GM19452 (cell line): ENCODE data around the gene ADAMTSL1.
"Not testable (repeated sequence)": the region's sequence is repeated elsewhere in the genome, so short reads cannot be mapped to it uniquely, and the experiment has no call there.

Source experiments
- ATAC-seq: cut with Tn5 transposase; IDR thresholded peaks from one replicate; pipeline ENCODE4 v1.9.1; 2021; ENCODE audit not compliant: unreplicated experiment

ADAMTSL1 gene

DNA sequence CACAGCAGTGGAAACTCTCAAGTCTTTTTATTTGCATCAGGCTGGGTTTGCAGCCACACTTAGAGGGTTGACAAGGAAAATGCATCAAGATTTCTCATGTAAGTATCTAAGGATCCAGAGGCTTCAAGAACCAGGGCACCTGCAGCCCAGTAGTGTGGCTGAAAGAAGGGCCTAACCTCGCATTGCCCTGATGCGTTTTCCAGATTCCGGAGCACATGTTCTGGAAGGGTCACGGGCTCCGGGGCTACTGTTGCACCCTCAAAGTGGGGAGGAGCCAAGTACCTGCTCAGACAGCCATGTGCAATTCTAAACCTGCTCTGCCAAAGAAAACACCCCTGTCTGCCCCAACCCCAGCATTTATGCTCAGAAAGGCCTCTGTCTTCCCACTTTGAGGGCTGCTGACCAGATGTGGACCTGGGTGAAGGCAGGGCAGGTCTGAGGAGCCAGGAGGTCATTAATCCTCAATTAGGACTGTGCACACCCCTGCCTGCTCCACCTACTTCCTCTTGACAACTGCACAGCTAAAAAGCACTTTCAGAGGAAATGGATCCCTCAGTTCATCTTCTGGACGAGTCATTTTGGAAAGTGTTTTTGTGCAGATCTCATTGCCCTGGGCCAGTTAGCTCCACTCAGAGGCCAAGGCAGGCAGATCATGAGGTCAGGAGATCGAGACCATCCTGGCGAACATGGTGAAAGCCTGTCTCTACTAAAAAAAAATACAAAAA is 448.4 kb downstream of the ADAMTSL1 start:
- ATAC-seq, result no peak

DNA sequence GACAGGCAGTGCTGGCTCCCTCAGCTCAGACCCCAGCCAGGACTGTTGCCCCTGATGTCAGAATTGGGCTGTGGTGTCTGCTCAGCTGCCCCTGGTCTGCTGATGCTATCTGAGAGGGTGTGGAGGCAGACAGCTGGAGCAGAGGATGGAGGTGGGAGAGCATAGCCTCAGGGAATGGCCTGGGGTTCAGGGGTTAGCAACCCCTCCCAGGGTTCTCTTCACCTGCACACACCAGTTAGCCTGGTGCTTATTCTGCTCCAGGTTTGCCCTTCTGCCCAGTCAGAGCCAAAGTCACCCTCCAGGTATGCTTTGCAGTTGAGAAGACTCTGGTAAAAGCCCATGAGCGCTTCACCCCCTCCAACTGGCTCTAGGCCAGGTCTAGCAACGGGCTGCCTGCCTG is 449.2 kb downstream of the ADAMTSL1 start:
- ATAC-seq, result no peak

DNA sequence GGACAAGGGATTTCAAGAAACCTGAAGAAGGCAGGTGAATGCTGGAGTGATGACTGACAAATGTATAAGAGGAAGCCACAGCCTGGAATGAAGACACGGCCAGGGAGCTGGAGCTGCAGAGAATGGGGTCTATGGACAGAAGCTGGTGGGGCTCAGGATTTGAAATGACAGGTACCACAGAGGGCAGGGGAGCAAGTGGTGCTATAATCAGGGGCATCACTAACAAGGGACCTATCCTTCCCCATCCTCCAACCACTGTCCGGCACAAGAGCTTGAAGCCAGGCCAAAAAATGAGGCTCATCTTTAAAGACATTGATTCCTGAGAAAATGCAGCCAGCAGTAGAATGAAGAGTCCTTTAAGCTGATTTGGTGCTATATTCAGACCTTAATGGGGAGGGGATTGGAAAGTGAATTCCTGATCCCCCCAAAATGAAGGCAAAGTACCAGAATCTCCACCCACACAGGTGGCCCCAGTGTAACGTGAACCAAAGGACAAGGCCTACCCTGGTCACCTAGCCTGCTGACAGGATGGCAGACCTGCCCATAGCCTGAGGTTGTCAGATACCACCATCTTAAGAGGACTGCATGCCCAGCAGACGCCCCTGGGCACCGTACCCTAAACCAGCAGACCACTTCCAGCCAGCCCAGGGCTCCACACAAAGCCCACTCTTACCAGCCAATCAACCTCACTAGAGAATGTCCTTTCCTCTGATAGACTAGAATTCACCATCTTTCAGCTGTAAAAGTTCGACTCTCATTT is 449.9 kb downstream of the ADAMTSL1 start:
- no peak for ATAC-seq

DNA sequence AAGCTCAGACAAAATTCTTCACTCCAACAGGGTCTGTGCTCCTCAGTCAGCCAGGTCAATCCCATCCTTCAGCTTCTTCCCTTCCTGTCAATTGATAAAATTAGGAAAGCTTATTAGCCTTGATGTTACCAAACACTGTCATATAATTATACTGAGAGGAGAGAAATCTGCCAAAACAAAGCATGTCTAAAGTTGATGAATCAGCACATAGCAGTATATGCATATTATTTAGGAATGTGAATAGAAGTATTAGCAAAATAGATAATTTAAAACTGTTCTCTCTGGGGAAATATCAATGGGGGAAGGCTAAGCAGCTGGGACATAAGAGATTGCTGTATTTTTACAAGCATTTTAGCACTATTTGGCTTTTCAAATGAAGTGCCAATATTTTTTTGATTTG is 451.9 kb downstream of the ADAMTSL1 start:
- ATAC-seq, result no peak

DNA sequence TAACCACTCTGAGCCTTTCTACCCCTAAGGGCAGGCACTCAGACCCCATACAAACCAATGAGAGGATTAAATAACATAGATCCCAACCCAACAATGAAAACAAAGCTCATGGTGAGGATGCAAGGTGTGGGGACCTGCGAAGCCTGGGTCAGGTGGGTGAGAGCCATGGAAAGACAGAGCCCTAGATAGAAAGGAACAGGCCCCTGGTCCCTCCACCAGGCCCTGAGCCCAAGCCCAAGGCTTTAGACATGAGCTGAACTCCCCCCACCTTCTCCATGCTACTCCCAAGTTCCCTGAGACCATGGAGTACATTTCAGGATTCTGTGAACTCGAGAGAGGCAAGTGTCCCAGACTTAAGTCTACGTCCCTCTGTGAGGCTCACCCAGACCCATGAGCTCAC is 452.6 kb downstream of the ADAMTSL1 start:
- ATAC-seq, result no peak

DNA sequence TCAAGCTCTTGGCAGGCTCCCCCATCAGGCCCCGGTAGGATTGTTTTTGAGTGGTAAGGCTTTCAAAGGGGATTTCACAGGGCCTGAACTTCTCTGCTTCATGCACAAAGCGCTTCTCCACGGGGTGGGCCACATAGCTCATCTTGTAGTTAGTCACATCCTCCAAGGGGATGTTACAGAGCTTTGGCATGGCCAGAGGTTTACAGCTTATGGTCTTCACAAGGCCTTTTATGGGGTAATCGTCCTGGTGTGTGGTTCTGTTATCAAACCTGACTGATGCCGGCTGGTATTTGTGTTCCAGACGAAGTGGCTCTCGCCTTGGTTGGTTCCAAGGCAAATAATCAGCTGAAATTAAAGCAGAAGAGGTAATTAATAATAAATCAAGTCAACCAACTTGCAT is 454.8 kb downstream of the ADAMTSL1 start:
- no peak for ATAC-seq

GRCh38 chr9:18930611-18931010 is 456.7 kb downstream of the ADAMTSL1 start:
- ATAC-seq, result not testable (repeated sequence)

GRCh38 chr9:18935541-18935940 is 461.6 kb downstream of the ADAMTSL1 start:
- no peak for ATAC-seq

DNA sequence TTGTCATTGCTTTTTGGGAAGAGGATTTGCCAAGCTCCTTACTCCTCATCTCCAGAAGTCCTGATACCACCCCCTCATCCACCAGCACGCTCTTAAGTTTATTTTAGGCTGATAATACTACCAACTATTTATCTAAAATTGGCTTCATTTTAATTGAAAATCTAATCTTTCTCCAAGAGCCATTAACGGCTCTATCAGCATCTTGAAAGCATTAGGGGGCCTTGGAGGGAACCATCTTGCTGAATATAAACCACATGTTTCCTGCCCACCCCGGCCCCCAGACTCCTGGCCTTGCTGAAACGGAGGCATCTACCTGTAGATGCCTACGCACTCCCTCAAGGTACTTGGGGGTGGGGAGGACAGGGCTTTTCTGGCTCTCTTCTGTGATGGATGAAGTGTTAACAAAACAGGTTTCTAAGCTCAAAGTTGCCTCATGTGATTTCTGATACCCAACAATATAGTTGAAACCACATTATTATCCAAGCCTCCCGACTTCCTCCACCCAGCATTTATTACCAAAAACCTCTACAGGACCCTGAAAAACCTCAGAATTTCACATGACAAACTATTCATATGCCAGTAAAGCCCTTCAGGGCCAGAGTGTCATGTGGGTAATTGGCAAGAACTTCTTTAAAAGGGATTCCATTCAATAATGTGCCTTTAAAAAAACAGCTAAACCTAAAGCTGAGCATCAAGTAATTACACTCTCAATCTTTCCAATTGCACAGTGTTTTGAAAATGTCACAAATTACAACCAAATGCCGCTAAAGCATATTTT is 462.3 kb downstream of the ADAMTSL1 start:
- no peak for ATAC-seq

DNA sequence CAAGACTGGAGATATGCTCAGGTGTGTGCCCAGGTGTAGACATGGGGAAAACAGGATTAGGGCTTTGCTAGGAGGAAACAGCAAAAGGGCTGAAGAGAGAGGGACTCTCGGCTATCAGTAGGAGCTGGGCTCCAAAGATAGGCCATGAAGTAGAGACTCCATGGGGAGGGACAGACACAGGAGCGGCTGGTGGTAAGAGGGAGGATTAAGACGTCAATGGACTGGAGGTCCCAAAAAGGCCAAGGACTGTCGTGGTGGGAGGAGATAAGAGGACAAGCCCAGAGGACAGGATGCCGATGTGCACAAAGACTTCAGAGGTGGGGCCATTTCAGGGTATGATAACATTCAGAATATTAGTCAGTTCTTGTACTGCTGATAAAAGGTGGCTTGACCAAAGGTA is 466.0 kb downstream of the ADAMTSL1 start:
- no peak for ATAC-seq

DNA sequence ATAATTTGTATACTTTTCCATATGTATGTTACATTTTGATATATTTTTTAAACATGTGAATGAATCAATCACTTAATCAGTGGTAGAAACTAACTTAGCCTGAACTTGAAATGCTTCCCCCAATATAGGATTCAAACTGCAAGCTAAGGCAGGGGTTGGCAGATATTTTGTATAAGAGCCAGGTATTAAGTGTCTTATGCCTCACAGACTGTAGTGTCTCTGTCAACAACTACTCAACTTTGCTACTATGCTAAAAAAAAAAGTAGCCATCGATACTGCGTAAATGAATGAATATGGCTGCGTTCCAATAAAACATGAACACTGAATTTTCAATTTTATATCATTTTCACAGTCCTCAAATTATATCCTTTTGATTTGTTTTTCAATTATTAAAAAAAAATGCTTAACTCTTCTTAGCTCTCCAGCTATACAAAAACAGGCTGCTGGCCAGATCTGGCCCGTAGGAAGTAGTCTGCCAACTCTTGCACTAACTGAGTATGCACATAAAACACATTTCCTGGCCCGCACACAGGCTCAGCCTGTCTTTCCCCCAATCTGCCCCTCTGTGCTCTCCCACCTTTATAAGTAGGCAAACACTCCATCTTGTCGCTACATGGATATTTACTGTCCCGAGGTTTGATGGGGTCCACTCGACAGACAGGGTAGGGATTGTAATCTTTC is 467.2 kb downstream of the ADAMTSL1 start:
- no peak for ATAC-seq

DNA sequence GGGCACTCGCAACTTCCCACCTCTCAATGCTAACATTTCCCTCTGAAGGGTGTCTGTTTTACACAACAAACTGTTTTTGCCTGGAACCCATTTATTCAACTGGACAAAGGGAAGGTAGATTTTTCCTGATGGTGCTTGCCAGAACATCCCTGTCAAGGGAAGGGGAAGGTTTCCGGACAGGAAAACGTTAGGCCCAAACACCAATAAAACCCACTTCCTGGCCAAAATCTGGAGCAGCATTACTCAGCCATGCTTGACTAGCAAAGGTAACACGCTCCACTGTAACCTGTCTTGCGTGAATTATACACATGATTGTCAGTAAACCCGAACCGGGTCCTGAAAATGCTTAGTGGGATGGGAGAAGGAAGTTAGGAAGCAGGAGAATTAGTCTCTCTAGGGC is 468.8 kb downstream of the ADAMTSL1 start:
- no peak for ATAC-seq

GRCh38 chr9:18947892-18948339 is 474.0 kb downstream of the ADAMTSL1 start:
- ATAC-seq, result no peak

- ATAC-seq, result no peak
Observed at GRCh38 chr9:18951936-18952335, 478.0 kb downstream of the ADAMTSL1 start.

GRCh38 chr9:18955626-18956025 is 481.7 kb downstream of the ADAMTSL1 start:
- ATAC-seq, result no peak
